ENCODE data around the gene NUBPL.

NUBPL gene

GRCh38 chr14:31881531-31882310, 320.5 kb downstream of the NUBPL start:
- Histone ChIP-seq H3K4me2 (no peak overlapping the region), H3K79me2 (ENCODE audit: insufficient read depth, low read depth) (no peaks in the 10 kb centered on the region), H3K27ac (no peak overlapping the region)

GRCh38 chr14:31884238-31884637, 323.0 kb downstream of the NUBPL start:
- no peaks in the 10 kb centered on the region for H3K79me2 ChIP-seq (ENCODE audit: insufficient read depth, low read depth)
- H3K4me2 ChIP-seq: no peak overlapping the region
- no peak for TF ChIP-seq CTCF (conservative IDR thresholded peaks at IDR 0.05; ENCODE audit: low read depth, low read length)

More at GRCh38 chr14:31881531-31882310, 320.5 kb downstream of the NUBPL start:
- Histone ChIP-seq H3K4me1 (ENCODE audit: low read depth, poor library complexity, severe bottlenecking) (no peaks in the 10 kb centered on the region), H4K20me1 (ENCODE audit: insufficient read depth) (no peaks in the 10 kb centered on the region), H3K9ac (no peak overlapping the region), H2AFZ (ENCODE audit: low read depth) (no peak overlapping the region), H3K27me3 (ENCODE audit: insufficient read depth, low read depth) (no peaks in the 10 kb centered on the region), H3K4me3 (IDR thresholded peaks at IDR 0.05; ENCODE audit: insufficient read depth, low read depth, low read length) (no peak overlapping the region), H3K36me3 (ENCODE audit: insufficient read depth) (no peaks in the 10 kb centered on the region)
- no peak for TF ChIP-seq CTCF (conservative IDR thresholded peaks at IDR 0.05; ENCODE audit: low read depth, low read length)

GRCh38 chr14:31884776-31885379, 323.7 kb downstream of the NUBPL start:
- Histone ChIP-seq H3K4me2 (no peak overlapping the region), H3K27ac (no peak overlapping the region), H3K27me3 (ENCODE audit: insufficient read depth, low read depth) (no peaks in the 10 kb centered on the region), H3K4me3 (IDR thresholded peaks at IDR 0.05; ENCODE audit: insufficient read depth, low read depth, low read length) (no peak overlapping the region), H4K20me1 (ENCODE audit: insufficient read depth) (no peaks in the 10 kb centered on the region), H2AFZ (ENCODE audit: low read depth) (no peak overlapping the region), H3K36me3 (ENCODE audit: insufficient read depth) (no peaks in the 10 kb centered on the region), H3K4me1 (ENCODE audit: low read depth, poor library complexity, severe bottlenecking) (no peaks in the 10 kb centered on the region), H3K9ac (no peak overlapping the region), H3K79me2 (ENCODE audit: insufficient read depth, low read depth) (no peaks in the 10 kb centered on the region)
- no peak for TF ChIP-seq CTCF (conservative IDR thresholded peaks at IDR 0.05; ENCODE audit: low read depth, low read length)

More at GRCh38 chr14:31884238-31884637, 323.0 kb downstream of the NUBPL start:
- H3K9ac ChIP-seq: no peak overlapping the region
- H3K36me3 ChIP-seq (ENCODE audit: insufficient read depth): no peaks in the 10 kb centered on the region
- no peaks in the 10 kb centered on the region for H4K20me1 ChIP-seq (ENCODE audit: insufficient read depth)
- no peaks in the 10 kb centered on the region for H3K27me3 ChIP-seq (ENCODE audit: insufficient read depth, low read depth)
- H3K4me3 ChIP-seq (IDR thresholded peaks at IDR 0.05; ENCODE audit: insufficient read depth, low read depth, low read length): no peak overlapping the region
- no peaks in the 10 kb centered on the region for H3K4me1 ChIP-seq (ENCODE audit: low read depth, poor library complexity, severe bottlenecking)
- H2AFZ ChIP-seq (ENCODE audit: low read depth): no peak overlapping the region
- H3K27ac ChIP-seq: no peak overlapping the region

- H3K27ac ChIP-seq: no peak overlapping the region
- no peak overlapping the region for H3K4me3 ChIP-seq (IDR thresholded peaks at IDR 0.05; ENCODE audit: insufficient read depth, low read depth, low read length)
- H3K4me2 ChIP-seq: no peak overlapping the region
- H3K79me2 ChIP-seq (ENCODE audit: insufficient read depth, low read depth): no peaks in the 10 kb centered on the region
- H4K20me1 ChIP-seq (ENCODE audit: insufficient read depth): no peaks in the 10 kb centered on the region
- H3K9ac ChIP-seq: no peak overlapping the region
- no peak for TF ChIP-seq CTCF (conservative IDR thresholded peaks at IDR 0.05; ENCODE audit: low read depth, low read length)
- no peaks in the 10 kb centered on the region for H3K4me1 ChIP-seq (ENCODE audit: low read depth, poor library complexity, severe bottlenecking)
- no peaks in the 10 kb centered on the region for H3K27me3 ChIP-seq (ENCODE audit: insufficient read depth, low read depth)
- no peak overlapping the region for H2AFZ ChIP-seq (ENCODE audit: low read depth)
- no peaks in the 10 kb centered on the region for H3K36me3 ChIP-seq (ENCODE audit: insufficient read depth)
These were observed 325.1 kb downstream of the NUBPL start for GRCh38 chr14:31886156-31886835.
